Immature natural killer cell (primary cell): ENCODE measurements around the gene TRIO. TPM values are rescaled to one million over a fixed set of nuclear protein-coding genes. Genes with fewer than 3 reads are reported as not detected.

Experiments
- DNase-seq, 3 donors: peaks; one replicate each; pipeline ENCODE4 v3.0.0; 2022; ENCODE audit warnings: mixed read lengths in 1 of 3
- H3K27ac Mint-ChIP-seq, 6 donors: one replicate each; pipeline ENCODE4 v1.8.0; 2020; ENCODE audit warnings: mixed read lengths in 6 of 6, mild to moderate bottlenecking in 5 of 6, inconsistent platforms in 4 of 6, moderate library complexity in 3 of 6
- H3K27me3 Mint-ChIP-seq, 3 donors: one replicate each; pipeline ENCODE4 v1.8.0; 2020 to 2021; ENCODE audit warnings: low read depth in 3 of 3, mild to moderate bottlenecking in 3 of 3, mixed read lengths in 3 of 3, moderate library complexity in 3 of 3, inconsistent platforms in 1 of 3
- H3K36me3 Mint-ChIP-seq, 3 donors: one replicate each; pipeline ENCODE4 v1.8.0; 2020; ENCODE audit warnings: mixed read lengths in 3 of 3, inconsistent platforms in 2 of 3, mild to moderate bottlenecking in 2 of 3
- H3K4me1 Mint-ChIP-seq, 2 donors: one replicate each; pipeline ENCODE4 v1.8.0; 2020; ENCODE audit warnings: inconsistent platforms in 2 of 2, mild to moderate bottlenecking in 2 of 2, mixed read lengths in 2 of 2, moderate library complexity in 1 of 2
- H3K4me3 Mint-ChIP-seq, 5 donors: one replicate each; pipeline ENCODE4 v1.8.0; 2020; ENCODE audit warnings: mild to moderate bottlenecking in 5 of 5, mixed read lengths in 5 of 5, inconsistent platforms in 3 of 5, moderate library complexity in 3 of 5
- H3K9me3 Mint-ChIP-seq, 6 donors: one replicate each; pipeline ENCODE4 v1.8.0; 2020; ENCODE audit warnings: mild to moderate bottlenecking in 6 of 6, mixed read lengths in 6 of 6, inconsistent platforms in 4 of 6, moderate library complexity in 3 of 6
- polyA plus RNA-seq, 3 donors: library from polyadenylated mRNA; unstranded; fragments of 300-500 nt; fragmentation: Illumina TruSeq; gene quantifications; one replicate each; pipeline ENCODE4 v1.2.3, GENCODE V29; 2021

TRIO gene
- polyA plus RNA-seq, 3 donors from 2014 or later = 0.70 to 2.3 (median 1.2) TPM

GRCh38 chr5:14246350-14247053 is 103.4 kb downstream of the TRIO start:
- peaks cover 12 to 26% of the 10 kb centered on the region in 2 donors for H3K4me1 Mint-ChIP-seq
- peaks cover 0 to 6% (median 1%) of the 10 kb centered on the region in 3 donors for H3K27me3 Mint-ChIP-seq
- no peaks in the 10 kb centered on the region for H3K36me3 Mint-ChIP-seq
- DNase-seq = no peak
- no peaks in the 10 kb centered on the region for H3K9me3 Mint-ChIP-seq
- H3K4me3 Mint-ChIP-seq = no peak overlapping the region
- peak overlapping the region in 1 of 6 donors; percentile 18 for H3K27ac Mint-ChIP-seq

- Mint-ChIP-seq H3K36me3 (no peaks in the 10 kb centered on the region), H3K9me3 (no peaks in the 10 kb centered on the region), H3K4me1 (peaks cover 14 to 31% of the 10 kb centered on the region in 2 donors), H3K27me3 (peaks cover 0 to 4% (median 1%) of the 10 kb centered on the region in 3 donors), H3K4me3 (no peak overlapping the region), H3K27ac (no peak overlapping the region)
- no peak for DNase-seq
Measured at GRCh38 chr5:14247054-14247386, 103.9 kb downstream of the TRIO start.

GRCh38 chr5:14249258-14250082 is 106.3 kb downstream of the TRIO start:
- Mint-ChIP-seq H3K4me1 (peaks cover 28 to 47% of the 10 kb centered on the region in 2 donors), H3K4me3 (no peak overlapping the region), H3K27me3 (peaks cover 0 to 4% (median 1%) of the 10 kb centered on the region in 3 donors), H3K36me3 (no peaks in the 10 kb centered on the region), H3K27ac (peak overlapping the region in 1 of 6 donors; percentile 30), H3K9me3 (no peaks in the 10 kb centered on the region)
- no peak for DNase-seq

GRCh38 chr5:14250084-14250695 is 107.0 kb downstream of the TRIO start:
- Mint-ChIP-seq H3K36me3 (peaks cover 0 to 2% (median 0%) of the 10 kb centered on the region in 3 donors), H3K27ac (no peak overlapping the region), H3K9me3 (peaks cover 0 to 4% (median 0%) of the 10 kb centered on the region in 6 donors), H3K27me3 (peaks cover 0 to 3% (median 1%) of the 10 kb centered on the region in 3 donors), H3K4me3 (no peak overlapping the region), H3K4me1 (peaks cover 27 to 47% of the 10 kb centered on the region in 2 donors)
- DNase-seq = no peak

- no peak for DNase-seq
- peaks cover 0 to 3% (median 1%) of the 10 kb centered on the region in 3 donors for H3K27me3 Mint-ChIP-seq
- H3K4me1 Mint-ChIP-seq = peaks cover 30 to 51% of the 10 kb centered on the region in 2 donors
- H3K9me3 Mint-ChIP-seq = peaks cover 0 to 7% (median 3%) of the 10 kb centered on the region in 6 donors
- peaks cover 0 to 7% (median 0%) of the 10 kb centered on the region in 3 donors for H3K36me3 Mint-ChIP-seq
- H3K4me3 Mint-ChIP-seq = no peak overlapping the region
- peak overlapping the region in 4 of 6 donors; percentile 49 to 62 (median 50) for H3K27ac Mint-ChIP-seq
Measured at GRCh38 chr5:14250748-14251701, 107.9 kb downstream of the TRIO start.

GRCh38 chr5:14251733-14252132 is 108.6 kb downstream of the TRIO start:
- Mint-ChIP-seq H3K27me3 (peaks cover 0 to 1% (median 1%) of the 10 kb centered on the region in 3 donors), H3K27ac (peak overlapping the region in 4 of 6 donors; percentile 45 to 74 (median 56)), H3K4me1 (peaks cover 37 to 58% of the 10 kb centered on the region in 2 donors), H3K9me3 (peaks cover 0 to 12% (median 7%) of the 10 kb centered on the region in 6 donors), H3K4me3 (no peak overlapping the region), H3K36me3 (peaks cover 0 to 8% (median 0%) of the 10 kb centered on the region in 3 donors)
- DNase-seq = no peak

GRCh38 chr5:14252793-14253192 is 109.7 kb downstream of the TRIO start:
- H3K27me3 Mint-ChIP-seq = peaks cover 0 to 1% (median 0%) of the 10 kb centered on the region in 3 donors
- DNase-seq = no peak
- peaks cover 0 to 12% (median 7%) of the 10 kb centered on the region in 6 donors for H3K9me3 Mint-ChIP-seq
- H3K4me3 Mint-ChIP-seq = no peak overlapping the region
- H3K27ac Mint-ChIP-seq = peak overlapping the region in 1 of 6 donors; percentile 37
- peaks cover 0 to 8% (median 0%) of the 10 kb centered on the region in 3 donors for H3K36me3 Mint-ChIP-seq
- H3K4me1 Mint-ChIP-seq = peaks cover 48 to 68% of the 10 kb centered on the region in 2 donors

GRCh38 chr5:14254686-14255085 is 111.5 kb downstream of the TRIO start:
- Mint-ChIP-seq H3K9me3 (peaks cover 0 to 12% (median 7%) of the 10 kb centered on the region in 6 donors), H3K36me3 (peaks cover 0 to 8% (median 0%) of the 10 kb centered on the region in 3 donors), H3K27ac (peak overlapping the region in 1 of 6 donors; percentile 61), H3K27me3 (no peaks in the 10 kb centered on the region), H3K4me3 (no peak overlapping the region), H3K4me1 (peaks cover 57 to 74% of the 10 kb centered on the region in 2 donors)
- no peak for DNase-seq

- Mint-ChIP-seq H3K27ac (peak overlapping the region in 5 of 6 donors; percentile 12 to 73 (median 38)), H3K4me3 (peak overlapping the region in 3 of 5 donors; percentile 26 to 63 (median 61)), H3K9me3 (peaks cover 0 to 12% (median 7%) of the 10 kb centered on the region in 6 donors), H3K4me1 (peaks cover 54 to 65% of the 10 kb centered on the region in 2 donors), H3K36me3 (peaks cover 0 to 8% (median 0%) of the 10 kb centered on the region in 3 donors), H3K27me3 (peaks cover 0 to 2% (median 1%) of the 10 kb centered on the region in 3 donors)
- peak in 1 of 3 donors; percentile 6 for DNase-seq
Measured at GRCh38 chr5:14256026-14256690, 113.0 kb downstream of the TRIO start.

- Mint-ChIP-seq H3K9me3 (peaks cover 0 to 12% (median 7%) of the 10 kb centered on the region in 6 donors), H3K4me3 (peak overlapping the region; percentile 1 to 63 (median 55)), H3K36me3 (peaks cover 0 to 8% (median 0%) of the 10 kb centered on the region in 3 donors), H3K4me1 (peaks cover 60 to 66% of the 10 kb centered on the region in 2 donors), H3K27ac (peak overlapping the region in 5 of 6 donors; percentile 10 to 77 (median 48)), H3K27me3 (peaks cover 0 to 3% (median 2%) of the 10 kb centered on the region in 3 donors)
- peak in 1 of 3 donors; percentile 6 for DNase-seq
Measured at GRCh38 chr5:14256756-14257393, 113.7 kb downstream of the TRIO start.

- peaks cover 54 to 61% of the 10 kb centered on the region in 2 donors for H3K4me1 Mint-ChIP-seq
- H3K9me3 Mint-ChIP-seq = peaks cover 0 to 12% (median 7%) of the 10 kb centered on the region in 6 donors
- peak overlapping the region in 3 of 5 donors; percentile 7 to 30 (median 15) for H3K4me3 Mint-ChIP-seq
- DNase-seq = peak in 2 of 3 donors; percentile 13 to 19
- peaks cover 0 to 3% (median 2%) of the 10 kb centered on the region in 3 donors for H3K27me3 Mint-ChIP-seq
- H3K27ac Mint-ChIP-seq = peak overlapping the region in 3 of 6 donors; percentile 12 to 31 (median 15)
- peaks cover 0 to 8% (median 0%) of the 10 kb centered on the region in 3 donors for H3K36me3 Mint-ChIP-seq
Measured at GRCh38 chr5:14257995-14258403, 114.9 kb downstream of the TRIO start.
